GM12874 (cell line): ENCODE data around the gene VPS13D.

Source experiments
- CTCF ChIP-seq: IDR thresholded peaks from 2 replicates; pipeline ENCODE4 v1.5.1; 2011; ENCODE audit warnings: low read depth, mild to moderate bottlenecking, control low read depth, low read length, moderate library complexity; ENCODE audit not compliant: insufficient read depth

VPS13D gene

GRCh38 chr1:12428334-12428733 is 198.5 kb downstream of the VPS13D start:
- no peak for TF ChIP-seq CTCF

- no peak for TF ChIP-seq CTCF
Measured at GRCh38 chr1:12430525-12430924, 200.7 kb downstream of the VPS13D start.

- no peak for TF ChIP-seq CTCF
Measured at GRCh38 chr1:12432897-12433296, 203.1 kb downstream of the VPS13D start.

- no peak for TF ChIP-seq CTCF
Measured at GRCh38 chr1:12433323-12434053, 203.7 kb downstream of the VPS13D start.

- no peak for TF ChIP-seq CTCF
Measured at GRCh38 chr1:12434174-12434573, 204.3 kb downstream of the VPS13D start.

- no peak for TF ChIP-seq CTCF
Measured at GRCh38 chr1:12434686-12435085, 204.9 kb downstream of the VPS13D start.

- TF ChIP-seq CTCF: no peak
Measured at GRCh38 chr1:12435639-12436344, 206.0 kb downstream of the VPS13D start.
